ENCODE results near the gene RAP1A. TPM values are rescaled to one million over a fixed set of nuclear protein-coding genes. Genes with fewer than 3 reads are reported as not detected.
A peak's percentile ranks its signal among the peaks of the same experiment; 100 is the strongest.
"Not testable (repeated sequence)": the region's sequence is repeated elsewhere in the genome, so short reads cannot be mapped to it uniquely, and the experiment has no call there.

The RAP1A gene
- total RNA-seq, 3 donors from 2014 or later: 45.9 to 72.8 (median 54.9) TPM

- no peak for TF ChIP-seq CTCF (IDR thresholded peaks at IDR 0.05)
- TF ChIP-seq POLR2A (IDR thresholded peaks at IDR 0.05): peak; percentile 14
- TF ChIP-seq POLR2AphosphoS5 (IDR thresholded peaks at IDR 0.05): no peak
- no peaks in the 10 kb centered on the region for H3K36me3 ChIP-seq
- H3K27me3 ChIP-seq: no peaks in the 10 kb centered on the region
- H3K4me1 ChIP-seq: peaks cover 3 to 9% of the 10 kb centered on the region in 2 donors
- intact Hi-C loops (cut with DNase I; ENCODE audit: low total_unique reads): no loop called here
- DNase-seq (ENCODE audit: low spot score in 2 of 2): peak; percentile 57 to 66
- no peaks in the 10 kb centered on the region for H3K9me3 ChIP-seq
- H3K4me3 ChIP-seq: peak overlapping the region; percentile 54 to 89 (median 69)
- peak overlapping the region; percentile 91 to 95 for H3K27ac ChIP-seq
Measured at GRCh38 chr1:111738436-111739193, 119.0 kb downstream of the RAP1A start.

GRCh38 chr1:111739194-111739924 is 119.8 kb downstream of the RAP1A start, which contains the start of gene INKA2:
INKA2 (minus strand) TSS chr1:111739395; CDS start chr1:111739242, 153 bp downstream.
- peak; percentile 77 to 83 for DNase-seq (ENCODE audit: low spot score in 2 of 2)
- Histone ChIP-seq H3K4me1 (peaks cover 0 to 9% of the 10 kb centered on the region in 2 donors), H3K27me3 (no peaks in the 10 kb centered on the region), H3K27ac (peak within 1 kb of the TSS; percentile 91 to 95), H3K36me3 (no peaks in the 10 kb centered on the region), H3K4me3 (peak within 1 kb of the TSS; percentile 54 to 89 (median 69)), H3K9me3 (no peaks in the 10 kb centered on the region)
- intact Hi-C loops (cut with DNase I; ENCODE audit: low total_unique reads): no loop called here
- TF ChIP-seq CTCF (IDR thresholded peaks at IDR 0.05) (no peak), POLR2AphosphoS5 (IDR thresholded peaks at IDR 0.05) (peak in 1 of 3 donors; percentile 14)

GRCh38 chr1:111739925-111740765 is 120.6 kb downstream of the RAP1A start:
- Histone ChIP-seq H3K27me3 (no peaks in the 10 kb centered on the region), H3K4me3 (peak overlapping the region; percentile 54 to 89 (median 69)), H3K4me1 (peaks cover 0 to 9% of the 10 kb centered on the region in 2 donors), H3K36me3 (no peaks in the 10 kb centered on the region), H3K27ac (peak overlapping the region; percentile 91 to 95), H3K9me3 (no peaks in the 10 kb centered on the region)
- no peak for TF ChIP-seq POLR2A (IDR thresholded peaks at IDR 0.05)
- no peak for TF ChIP-seq CTCF (IDR thresholded peaks at IDR 0.05)
- no peak for TF ChIP-seq POLR2AphosphoS5 (IDR thresholded peaks at IDR 0.05)
- intact Hi-C loops (cut with DNase I; ENCODE audit: low total_unique reads): no loop called here
- DNase-seq (ENCODE audit: low spot score in 2 of 2): no peak

GRCh38 chr1:111742292-111742691 is 122.7 kb downstream of the RAP1A start:
- H3K27me3 ChIP-seq; H3K4me1 ChIP-seq; intact Hi-C loops (cut with DNase I; ENCODE audit: low total_unique reads); DNase-seq (ENCODE audit: low spot score in 2 of 2); H3K36me3 ChIP-seq; H3K4me3 ChIP-seq; H3K27ac ChIP-seq; H3K9me3 ChIP-seq: not testable (repeated sequence)

- no peak overlapping the region for H3K27ac ChIP-seq
- H3K4me3 ChIP-seq: no peak overlapping the region
- intact Hi-C loops (cut with DNase I; ENCODE audit: low total_unique reads): no loop called here
- no peak for TF ChIP-seq POLR2A (IDR thresholded peaks at IDR 0.05)
- TF ChIP-seq CTCF (IDR thresholded peaks at IDR 0.05): no peak
- no peak for TF ChIP-seq POLR2AphosphoS5 (IDR thresholded peaks at IDR 0.05)
- H3K36me3 ChIP-seq: no peaks in the 10 kb centered on the region
- H3K27me3 ChIP-seq: no peaks in the 10 kb centered on the region
- H3K9me3 ChIP-seq: no peaks in the 10 kb centered on the region
- H3K4me1 ChIP-seq: peaks cover 0 to 2% of the 10 kb centered on the region in 2 donors
- DNase-seq (ENCODE audit: low spot score in 2 of 2): no peak
Measured at GRCh38 chr1:111742938-111743549, 123.5 kb downstream of the RAP1A start.
